ENCODE results near the gene NUDT8.
"Not testable (repeated sequence)": the region's sequence is repeated elsewhere in the genome, so short reads cannot be mapped to it uniquely, and the experiment has no call there.

The NUDT8 gene

GRCh38 chr11:67659651-67660165, 30.0 kb upstream of the NUDT8 start:
- DNase-seq = not testable (repeated sequence)

GRCh38 chr11:67657300-67657699, 27.6 kb upstream of the NUDT8 start:
- no peak for DNase-seq

DNA sequence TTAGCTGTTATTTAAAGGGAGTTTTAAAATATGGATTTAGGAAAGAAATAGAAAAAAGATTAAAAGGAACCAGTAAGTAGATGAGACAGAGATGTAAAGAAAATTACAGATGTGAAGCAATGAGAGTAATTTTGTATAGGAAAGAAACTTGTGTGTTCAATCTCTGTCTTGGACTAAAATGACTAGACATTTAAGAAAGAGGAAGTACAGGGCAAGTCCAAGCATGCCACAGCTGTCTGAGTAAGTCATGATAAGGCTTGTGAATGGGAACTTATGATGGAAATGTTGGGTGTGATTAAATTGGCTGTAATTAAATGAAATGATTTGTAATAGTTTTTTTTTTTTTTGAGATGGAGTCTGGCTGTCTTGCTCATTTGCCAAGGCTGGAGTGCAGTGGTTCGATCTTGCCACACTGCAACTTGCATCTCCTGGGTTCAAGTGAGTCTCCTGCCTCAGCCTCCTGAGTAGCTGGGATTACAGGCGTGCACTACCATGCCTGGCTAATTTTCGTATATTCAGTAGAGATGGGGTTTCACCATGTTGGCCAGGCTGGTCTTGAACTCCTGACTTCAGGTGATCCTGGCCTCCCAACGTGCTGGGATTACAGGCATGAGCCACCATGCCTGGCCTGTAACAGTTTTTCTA, 26.7 kb upstream of the NUDT8 start:
- DNase-seq = no peak

DNA sequence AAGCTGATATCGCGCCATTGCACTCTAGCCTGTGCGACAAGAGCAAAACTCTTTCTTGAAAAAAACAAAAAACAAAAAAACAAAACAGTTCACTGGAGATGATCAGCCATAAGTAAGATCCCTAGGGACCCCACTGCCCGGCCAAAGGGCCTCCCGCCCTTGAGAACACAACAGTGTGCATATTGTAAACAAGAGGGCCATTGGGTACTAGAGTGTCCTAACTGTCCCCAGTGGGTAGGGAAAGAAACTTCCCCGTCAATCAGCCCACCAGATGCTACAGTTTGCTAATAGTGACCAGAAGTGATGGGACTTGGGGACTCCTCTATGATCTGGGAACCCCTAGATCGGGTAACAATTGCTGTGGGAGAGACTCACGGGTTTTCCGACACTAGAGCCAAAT, 24.5 kb upstream of the NUDT8 start:
- no peak for DNase-seq

DNA sequence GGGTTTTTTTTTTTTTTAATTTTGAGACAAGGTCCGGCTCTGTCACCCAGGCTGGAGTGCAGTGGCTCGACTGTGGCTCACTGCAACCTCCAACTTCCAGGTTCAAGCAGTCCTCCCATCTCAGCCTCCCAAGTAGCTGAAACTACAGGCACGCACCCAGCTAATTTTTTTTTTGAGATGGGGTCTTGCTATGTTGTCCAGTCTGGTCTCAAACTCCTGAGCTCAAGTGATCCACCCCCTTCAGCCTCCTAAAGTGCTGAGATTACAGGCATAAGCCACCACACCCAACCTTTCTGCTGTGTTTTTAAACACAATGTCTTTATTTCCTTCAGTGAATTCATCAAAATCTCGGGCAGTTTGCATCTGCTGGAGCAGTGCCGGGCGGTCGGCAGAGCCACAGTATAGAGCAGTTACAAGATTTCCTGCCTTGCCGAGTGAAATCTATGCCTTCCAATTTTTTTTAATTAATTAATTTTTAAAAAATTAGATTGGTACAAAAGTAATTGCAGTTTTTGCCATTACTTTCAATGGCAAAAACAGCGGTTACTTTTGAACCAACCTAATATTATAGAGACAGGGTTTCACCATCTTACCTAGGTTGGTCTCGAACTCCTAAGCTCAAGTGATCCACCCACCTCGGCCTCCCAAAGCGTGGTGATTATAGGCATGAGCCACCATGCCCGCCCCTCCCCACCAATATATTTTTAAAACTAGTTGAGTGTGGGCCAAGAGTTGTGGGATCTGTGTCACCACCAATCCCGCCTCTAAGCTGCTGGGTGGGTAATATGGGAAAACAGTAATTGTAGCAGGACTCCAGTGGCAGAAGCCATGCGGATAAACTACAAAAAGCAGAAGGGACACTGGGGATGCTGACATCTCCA, 23.5 kb upstream of the NUDT8 start:
- DNase-seq = no peak

- no peak for DNase-seq
Observed at GRCh38 chr11:67651976-67652781, 22.4 kb upstream of the NUDT8 start.

DNA sequence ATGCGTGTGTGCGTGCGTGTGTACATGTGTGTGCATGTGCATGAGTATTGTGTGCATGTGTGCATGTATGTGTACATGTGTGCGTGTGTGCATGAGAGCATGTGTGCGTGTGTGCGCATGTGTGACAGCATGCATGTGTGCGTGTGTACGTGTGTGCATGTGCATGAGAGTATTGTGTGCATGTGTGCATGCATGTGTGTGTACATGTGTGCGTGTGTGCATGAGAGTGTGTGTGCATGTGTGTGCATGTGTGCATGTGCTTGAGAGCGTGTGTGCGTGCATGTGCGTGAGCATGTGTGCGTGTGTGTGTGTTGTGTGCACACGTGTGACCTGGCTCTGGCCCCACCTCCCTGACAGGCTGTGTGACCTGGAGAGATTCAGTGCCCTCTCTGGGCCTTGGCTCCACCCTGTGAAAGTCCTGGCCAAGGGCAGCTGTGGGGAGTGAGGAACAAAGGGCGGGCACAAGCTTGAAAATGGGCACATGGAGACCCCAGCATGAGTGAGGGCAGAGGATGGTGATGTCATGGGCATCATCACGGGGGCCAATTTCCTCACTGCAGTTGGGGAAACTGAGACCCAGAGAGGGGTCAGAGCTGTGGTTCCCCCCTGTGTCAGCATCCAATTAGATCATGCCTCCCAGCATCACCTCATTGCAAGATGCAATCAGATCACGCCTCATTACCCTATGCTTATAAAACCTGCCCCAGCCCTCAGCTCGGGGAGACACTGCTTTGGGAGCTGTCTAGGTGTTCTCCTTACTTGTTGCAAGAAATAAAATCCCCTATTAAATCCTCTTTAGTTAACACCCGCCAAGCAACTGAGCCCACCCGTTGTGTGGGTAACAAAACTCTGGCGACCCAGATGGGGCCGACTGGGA, 20.1 kb upstream of the NUDT8 start:
- no peak for DNase-seq

DNA sequence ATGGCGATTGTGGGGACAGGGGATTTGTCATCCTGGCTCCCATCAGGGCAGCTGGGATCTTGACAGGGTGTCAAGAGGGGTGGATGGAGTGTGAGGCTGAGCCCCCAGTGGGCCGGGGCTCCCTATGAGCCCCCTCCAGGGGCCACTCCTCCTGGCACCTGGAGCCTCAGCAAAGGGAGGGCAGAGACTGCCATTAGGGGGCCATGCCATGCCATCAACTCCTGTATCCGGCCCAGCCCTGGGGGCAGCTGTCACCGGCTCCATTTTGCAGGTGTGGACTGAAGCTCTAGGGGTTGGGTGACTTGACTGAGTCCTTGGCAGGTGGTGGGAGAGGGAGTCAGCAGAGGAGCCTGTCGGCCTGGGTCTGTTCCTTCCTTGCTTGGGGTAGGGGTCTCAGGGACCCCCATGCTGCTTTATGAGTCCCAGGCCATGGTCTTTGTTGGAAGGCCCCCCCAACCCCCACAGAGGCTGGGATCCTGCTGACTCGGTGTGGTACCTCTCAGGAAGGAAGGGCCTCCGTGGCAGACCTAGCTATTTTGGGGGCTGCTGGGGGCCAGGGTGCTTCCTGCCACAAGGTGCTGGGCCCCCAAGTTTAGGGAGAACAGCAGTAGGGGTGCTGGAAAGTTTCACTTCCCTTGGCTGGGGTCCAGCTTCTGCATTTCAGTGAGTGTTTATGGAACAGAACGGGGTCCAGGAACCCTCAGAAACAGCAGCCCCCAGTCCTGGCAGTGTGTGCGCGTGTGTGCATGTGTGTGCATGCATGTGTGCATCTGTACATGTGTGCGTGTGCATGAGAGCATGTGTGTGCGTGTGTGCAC, 19.3 kb upstream of the NUDT8 start:
- no peak for DNase-seq

- DNase-seq = no peak
Observed at GRCh38 chr11:67648140-67648795, 18.5 kb upstream of the NUDT8 start.

DNA sequence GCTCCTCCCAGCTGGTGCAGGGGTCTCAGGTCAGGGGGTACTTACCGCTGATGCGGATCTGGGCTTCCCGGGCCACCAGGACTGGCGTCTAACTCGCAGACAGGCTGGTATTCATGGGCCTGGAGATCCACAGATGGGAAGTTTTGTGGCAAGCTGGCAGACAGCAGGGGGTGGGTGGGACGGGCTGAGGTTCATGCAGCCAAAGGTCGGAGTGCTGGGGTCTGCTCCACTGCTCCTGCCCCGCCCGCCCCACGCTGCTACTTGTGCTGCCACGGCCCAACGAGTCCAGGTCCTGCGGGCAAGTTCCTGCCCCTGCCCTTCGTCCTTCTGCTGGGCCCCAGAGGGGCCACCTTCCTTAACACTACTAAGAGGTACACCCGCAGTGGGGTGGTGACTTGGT, 17.7 kb upstream of the NUDT8 start:
- DNase-seq = no peak

GRCh38 chr11:67646535-67647336, 17.0 kb upstream of the NUDT8 start:
- no peak for DNase-seq

DNA sequence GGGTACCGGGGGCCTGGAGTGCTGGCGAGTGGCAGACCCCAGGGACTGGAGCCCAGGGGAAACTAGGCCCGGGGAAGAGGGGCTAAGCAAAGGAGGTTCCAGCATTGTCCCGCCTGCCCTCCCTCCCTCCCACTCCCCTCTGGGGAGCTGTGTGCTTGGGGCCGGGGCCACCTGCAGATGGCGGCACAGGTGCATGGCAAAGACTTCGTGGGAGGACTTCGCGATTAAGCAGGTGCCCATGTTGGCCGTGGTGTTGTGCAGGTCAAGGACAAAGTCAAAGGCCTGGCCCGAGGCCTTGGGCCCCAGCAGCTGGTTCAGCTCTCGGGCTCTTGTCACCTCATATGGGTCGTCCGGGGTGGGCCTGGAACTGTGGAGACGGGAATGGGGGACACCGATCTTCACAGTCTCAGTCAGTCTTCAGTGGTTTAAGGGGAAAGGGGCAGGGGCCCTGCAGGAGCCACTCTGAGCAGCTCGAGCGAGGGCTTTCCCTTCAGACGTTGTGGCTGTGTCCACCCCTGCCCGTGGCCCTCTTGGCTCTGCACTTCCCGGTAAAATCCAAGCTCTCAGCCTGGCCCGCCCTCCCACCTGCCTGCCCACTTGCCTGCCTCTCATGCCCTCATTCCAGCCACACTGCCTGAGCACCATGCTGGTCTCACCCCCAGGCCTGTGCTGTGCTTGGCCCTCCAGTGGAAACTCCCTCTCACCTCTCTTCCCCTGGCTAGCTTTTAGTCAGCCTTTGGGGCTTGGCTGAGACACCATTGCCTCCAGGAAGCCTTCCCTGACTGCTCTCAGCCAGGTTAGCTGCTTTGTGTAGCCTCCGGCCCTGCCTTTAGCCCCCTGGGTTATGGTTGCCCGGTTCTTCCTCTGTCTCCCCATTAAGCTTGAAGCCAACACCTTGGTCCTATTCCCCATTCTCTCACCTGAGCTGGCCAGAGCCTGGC, 16.1 kb upstream of the NUDT8 start:
- DNase-seq = no peak

DNA sequence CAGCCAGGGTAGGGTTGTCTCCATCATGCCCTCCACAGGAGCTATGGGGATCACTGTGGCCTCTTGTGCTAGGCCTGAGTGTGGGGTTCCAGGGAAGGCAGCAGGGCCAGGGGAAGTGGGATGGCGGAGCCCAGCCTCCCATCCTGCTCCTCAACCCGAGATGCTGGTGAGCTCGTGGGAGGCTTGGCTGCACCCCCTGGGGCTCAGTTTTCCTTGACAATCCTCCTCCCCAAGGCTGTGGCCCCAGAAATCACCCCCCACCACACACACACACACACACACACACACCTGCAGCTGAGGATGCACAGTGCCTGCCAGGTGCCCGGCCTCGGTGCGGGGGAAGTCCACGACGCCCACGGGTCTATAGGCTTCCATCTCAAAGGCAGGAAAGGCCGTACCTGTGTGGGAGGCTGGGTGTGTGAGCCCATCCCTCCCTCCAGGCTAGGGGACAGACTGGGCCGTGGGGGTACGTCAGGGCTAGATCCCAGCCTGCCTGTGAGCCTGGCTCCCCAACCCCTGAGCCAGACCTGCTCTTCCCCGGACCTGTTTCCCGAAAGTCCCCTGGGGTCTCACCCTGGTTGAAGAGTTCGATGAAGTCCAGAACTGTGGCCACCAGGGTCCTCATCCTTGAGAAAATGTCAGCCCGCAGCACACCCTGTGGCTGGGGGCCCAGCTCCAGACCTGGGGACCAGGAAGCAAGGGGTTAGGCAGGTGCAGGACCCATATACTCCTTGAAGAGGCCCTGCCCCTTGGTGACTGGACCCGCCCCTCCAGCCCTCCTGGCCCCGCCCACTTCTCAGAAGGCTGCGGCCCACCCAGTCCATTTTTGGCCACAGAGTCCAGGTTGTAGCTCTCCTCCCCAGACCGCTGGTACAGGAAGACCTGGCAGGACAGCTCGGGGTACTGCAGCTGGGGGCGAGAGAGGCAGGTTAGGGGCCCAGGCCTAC, 15.0 kb upstream of the NUDT8 start:
- no peak for DNase-seq

DNA sequence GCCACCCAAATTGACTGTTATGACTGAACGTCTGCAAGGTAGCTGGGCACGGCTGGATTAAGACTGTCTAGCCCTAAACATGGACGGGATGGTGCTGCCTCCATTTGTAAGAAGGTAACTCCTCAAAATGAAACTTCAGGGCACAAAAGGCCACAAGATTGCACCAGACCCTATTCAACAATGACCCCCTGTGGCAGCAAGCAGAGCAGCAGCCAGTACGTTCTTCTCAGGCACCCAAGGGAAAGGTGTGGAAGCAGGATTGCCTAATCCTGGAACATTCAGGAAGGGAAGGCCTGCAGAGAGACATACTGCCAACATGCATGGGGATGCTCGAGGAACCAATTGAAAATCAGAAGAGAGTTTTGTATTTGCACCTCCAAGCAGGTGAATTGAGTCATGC, 14.3 kb upstream of the NUDT8 start:
- DNase-seq = no peak

- DNase-seq = no peak
Observed at GRCh38 chr11:67642173-67643120, 12.7 kb upstream of the NUDT8 start.

Measured in NCI-H524 treated with DMSO at 0.1 percent for 48 hours (cell line).